ENCODE results near the gene EPHA5.

The EPHA5 gene

GRCh38 chr4:65437102-65437501, 233.2 kb downstream of the EPHA5 start:
- ChIA-PET POLR2A (no interaction called here), CTCF (no interaction called here)
- Histone ChIP-seq H3K4me3 (ENCODE audit: low read depth, low read length) (no peak overlapping the region), H3K4me1 (ENCODE audit: control insufficient read depth, insufficient read depth, low read length) (no peaks in the 10 kb centered on the region), H3K9me3 (ENCODE audit: control insufficient read depth, insufficient read depth, low read depth, low read length) (no peaks in the 10 kb centered on the region), H3K36me3 (ENCODE audit: control insufficient read depth in 2 of 2, insufficient read depth in 1 of 2, low read length in 2 of 2) (no peaks in the 10 kb centered on the region), H3K27ac (ENCODE audit: extremely low read depth, low read depth, low read length) (no peak overlapping the region)
- TF ChIP-seq WT1 (tag by site-specific recombination; IDR thresholded peaks at IDR 0.05) (no peak), ZNF335 (tag by site-specific recombination; conservative IDR thresholded peaks at IDR 0.05) (no peak), ZNF10 (tag by site-specific recombination; IDR thresholded peaks at IDR 0.05) (no peak), KLF16 (tag by site-specific recombination; IDR thresholded peaks at IDR 0.05) (no peak), ZNF423 (tag by site-specific recombination; IDR thresholded peaks at IDR 0.05) (no peak), ZNF18 (tag by site-specific recombination; IDR thresholded peaks at IDR 0.05) (no peak), ZEB2 (tag by site-specific recombination; IDR thresholded peaks at IDR 0.05) (no peak), ZBTB49 (tag by site-specific recombination; IDR thresholded peaks at IDR 0.05; ENCODE audit: low read depth) (no peak), ZNF146 (tag by site-specific recombination; IDR thresholded peaks at IDR 0.05) (no peak), SALL2 (tag by site-specific recombination; IDR thresholded peaks at IDR 0.05; ENCODE audit: borderline replicate concordance) (no peak), ZNF558 (tag by site-specific recombination; IDR thresholded peaks at IDR 0.05) (no peak), ZNF23 (tag by site-specific recombination; IDR thresholded peaks at IDR 0.05; ENCODE audit: borderline replicate concordance) (no peak), AEBP2 (tag by site-specific recombination; IDR thresholded peaks at IDR 0.05; ENCODE audit: borderline replicate concordance) (no peak), ZBTB1 (tag by site-specific recombination; IDR thresholded peaks at IDR 0.05) (no peak), ZNF510 (tag by site-specific recombination; IDR thresholded peaks at IDR 0.05; ENCODE audit: insufficient replicate concordance) (no peak), TSHZ1 (tag by site-specific recombination; IDR thresholded peaks at IDR 0.05; ENCODE audit: borderline replicate concordance) (no peak), HOXA7 (CRISPR knock-in tag; IDR thresholded peaks at IDR 0.05; ENCODE audit: borderline replicate concordance) (no peak)

- no peak for TF ChIP-seq BCL11A (tag by site-specific recombination; IDR thresholded peaks at IDR 0.05; ENCODE audit: low read depth)
- Histone ChIP-seq H3K36me3 (ENCODE audit: control insufficient read depth in 2 of 2, insufficient read depth in 1 of 2, low read length in 2 of 2) (no peaks in the 10 kb centered on the region), H3K4me3 (ENCODE audit: low read depth, low read length) (no peak overlapping the region), H3K9me3 (ENCODE audit: control insufficient read depth, insufficient read depth, low read depth, low read length) (no peaks in the 10 kb centered on the region), H3K27ac (ENCODE audit: extremely low read depth, low read depth, low read length) (no peak overlapping the region), H3K4me1 (ENCODE audit: control insufficient read depth, insufficient read depth, low read length) (no peaks in the 10 kb centered on the region)
- ChIA-PET POLR2A (no interaction called here), CTCF (no interaction called here)
Measured at GRCh38 chr4:65422109-65422508, 248.2 kb downstream of the EPHA5 start.

All from HEK293 (cell line).